ENCODE measurements around the gene PTCRA.

The PTCRA gene

GRCh38 chr6:42962502-42963178 is 46.8 kb downstream of the PTCRA start:
- no peak overlapping the region for H3K27ac ChIP-seq
- H2AFZ ChIP-seq, result no peak overlapping the region
- H3K9me3 ChIP-seq (ENCODE audit: control insufficient read depth, low read length), result no peaks in the 10 kb centered on the region
- H3K27me3 ChIP-seq (ENCODE audit: control insufficient read depth, insufficient read depth, low read length), result no peaks in the 10 kb centered on the region
- no peak overlapping the region for H3K4me2 ChIP-seq (ENCODE audit: low read length)
- no peaks in the 10 kb centered on the region for H3K79me2 ChIP-seq
- no peak overlapping the region for H3K9ac ChIP-seq
- no peak overlapping the region for H3K4me3 ChIP-seq (ENCODE audit: low read depth, low read length)
- peaks cover 2% of the 10 kb centered on the region for H3K4me1 ChIP-seq
- no peaks in the 10 kb centered on the region for H3K36me3 ChIP-seq (ENCODE audit: control insufficient read depth, insufficient read depth, low read length)
- TF ChIP-seq, protein P1, sequence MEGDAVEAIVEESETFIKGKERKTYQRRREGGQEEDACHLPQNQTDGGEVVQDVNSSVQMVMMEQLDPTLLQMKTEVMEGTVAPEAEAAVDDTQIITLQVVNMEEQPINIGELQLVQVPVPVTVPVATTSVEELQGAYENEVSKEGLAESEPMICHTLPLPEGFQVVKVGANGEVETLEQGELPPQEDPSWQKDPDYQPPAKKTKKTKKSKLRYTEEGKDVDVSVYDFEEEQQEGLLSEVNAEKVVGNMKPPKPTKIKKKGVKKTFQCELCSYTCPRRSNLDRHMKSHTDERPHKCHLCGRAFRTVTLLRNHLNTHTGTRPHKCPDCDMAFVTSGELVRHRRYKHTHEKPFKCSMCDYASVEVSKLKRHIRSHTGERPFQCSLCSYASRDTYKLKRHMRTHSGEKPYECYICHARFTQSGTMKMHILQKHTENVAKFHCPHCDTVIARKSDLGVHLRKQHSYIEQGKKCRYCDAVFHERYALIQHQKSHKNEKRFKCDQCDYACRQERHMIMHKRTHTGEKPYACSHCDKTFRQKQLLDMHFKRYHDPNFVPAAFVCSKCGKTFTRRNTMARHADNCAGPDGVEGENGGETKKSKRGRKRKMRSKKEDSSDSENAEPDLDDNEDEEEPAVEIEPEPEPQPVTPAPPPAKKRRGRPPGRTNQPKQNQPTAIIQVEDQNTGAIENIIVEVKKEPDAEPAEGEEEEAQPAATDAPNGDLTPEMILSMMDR (IDR thresholded peaks at IDR 0.05), result no peak

GRCh38 chr6:42963179-42963854 is 47.5 kb downstream of the PTCRA start:
- TF ChIP-seq, protein P1 (IDR thresholded peaks at IDR 0.05), result no peak
- Histone ChIP-seq H3K9me3 (ENCODE audit: control insufficient read depth, low read length) (no peaks in the 10 kb centered on the region), H3K79me2 (no peaks in the 10 kb centered on the region), H3K36me3 (ENCODE audit: control insufficient read depth, insufficient read depth, low read length) (no peaks in the 10 kb centered on the region), H3K4me2 (ENCODE audit: low read length) (no peak overlapping the region), H3K4me3 (ENCODE audit: low read depth, low read length) (no peak overlapping the region), H3K27ac (no peak overlapping the region), H3K9ac (no peak overlapping the region), H3K4me1 (peaks cover 2% of the 10 kb centered on the region), H2AFZ (no peak overlapping the region), H3K27me3 (ENCODE audit: control insufficient read depth, insufficient read depth, low read length) (no peaks in the 10 kb centered on the region)

- TF ChIP-seq, protein P1 (IDR thresholded peaks at IDR 0.05), result no peak
These were observed 48.2 kb downstream of the PTCRA start for GRCh38 chr6:42963855-42964605.

DNA sequence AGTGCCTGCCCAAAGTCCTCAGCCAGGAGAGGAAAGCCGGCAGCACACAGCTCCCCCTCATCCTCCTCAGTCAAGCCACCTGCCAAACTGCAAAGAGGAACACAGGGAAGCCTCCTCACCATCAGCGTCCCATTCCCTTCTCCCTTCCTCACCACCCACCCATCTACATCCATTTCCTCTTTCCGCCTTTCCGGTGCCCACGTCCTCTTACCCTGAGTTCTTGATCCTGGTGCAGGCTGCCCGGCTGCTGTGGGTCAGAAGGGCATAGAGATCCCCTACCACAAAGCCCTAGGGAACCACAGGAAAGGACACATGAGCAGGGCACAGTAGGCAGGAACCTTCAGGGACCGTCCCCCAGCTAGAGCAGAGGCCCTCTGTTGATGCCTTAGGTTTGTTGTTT is 50.7 kb downstream of the PTCRA start:
- H3K27ac ChIP-seq, result no peak overlapping the region
- no peaks in the 10 kb centered on the region for H3K36me3 ChIP-seq (ENCODE audit: control insufficient read depth, insufficient read depth, low read length)
- H2AFZ ChIP-seq, result no peak overlapping the region
- H3K4me3 ChIP-seq (ENCODE audit: low read depth, low read length), result no peak overlapping the region
- no peaks in the 10 kb centered on the region for H3K27me3 ChIP-seq (ENCODE audit: control insufficient read depth, insufficient read depth, low read length)
- no peaks in the 10 kb centered on the region for H3K4me1 ChIP-seq
- H3K79me2 ChIP-seq, result no peaks in the 10 kb centered on the region
- no peaks in the 10 kb centered on the region for H3K9me3 ChIP-seq (ENCODE audit: control insufficient read depth, low read length)
- TF ChIP-seq, protein P1 (IDR thresholded peaks at IDR 0.05), result no peak
- no peak overlapping the region for H3K4me2 ChIP-seq (ENCODE audit: low read length)
- H3K9ac ChIP-seq, result no peak overlapping the region

More at GRCh38 chr6:42963855-42964605, 48.2 kb downstream of the PTCRA start:
- Histone ChIP-seq H3K9ac (no peak overlapping the region), H3K27ac (no peak overlapping the region), H2AFZ (no peak overlapping the region), H3K4me1 (peaks cover 2% of the 10 kb centered on the region), H3K36me3 (ENCODE audit: control insufficient read depth, insufficient read depth, low read length) (no peaks in the 10 kb centered on the region), H3K79me2 (no peaks in the 10 kb centered on the region), H3K9me3 (ENCODE audit: control insufficient read depth, low read length) (no peaks in the 10 kb centered on the region), H3K4me2 (ENCODE audit: low read length) (no peak overlapping the region), H3K27me3 (ENCODE audit: control insufficient read depth, insufficient read depth, low read length) (no peaks in the 10 kb centered on the region), H3K4me3 (ENCODE audit: low read depth, low read length) (no peak overlapping the region)

Measured in parathyroid adenoma (tissue), 2 donors.